Neural crest cell (in vitro differentiated cells): ENCODE measurements around the gene PLCL1. TPM values are rescaled to one million over a fixed set of nuclear protein-coding genes. Genes with fewer than 3 reads are reported as not detected.

Experiments
- DNase-seq: peaks from one replicate; pipeline ENCODE4 v3.0.0; 2021; ENCODE audit warnings: low read depth, mixed read lengths, low spot score
- H3K27ac Mint-ChIP-seq: one replicate; pipeline ENCODE4 v1.8.0; 2021; ENCODE audit warnings: mild to moderate bottlenecking, mixed read lengths; ENCODE audit not compliant: unreplicated experiment
- H3K27me3 Mint-ChIP-seq: 2 replicates; pipeline ENCODE4 v1.8.0; 2021; ENCODE audit warnings: low read depth, mild to moderate bottlenecking, mixed read lengths
- H3K36me3 Mint-ChIP-seq: 2 replicates; pipeline ENCODE4 v1.8.0; 2021; ENCODE audit warnings: low read depth, mild to moderate bottlenecking, mixed read lengths
- H3K4me1 Mint-ChIP-seq: 2 replicates; pipeline ENCODE4 v1.8.0; 2021; ENCODE audit warnings: mixed read lengths
- H3K4me3 Mint-ChIP-seq: one replicate; pipeline ENCODE4 v1.8.0; 2021; ENCODE audit warnings: mild to moderate bottlenecking, mixed read lengths
- H3K9me3 Mint-ChIP-seq: 2 replicates; pipeline ENCODE4 v1.8.0; 2021; ENCODE audit warnings: mixed read lengths
- total RNA-seq: library from RNA; stranded (reverse); gene quantifications from 2 replicates; pipeline ENCODE4 v1.2.1, GENCODE V29; 2021
- TF ChIP-seq, protein P1 (sequence below): fragments of 200-600 bp; sonication (generic); conservative IDR thresholded peaks from 2 replicates; pipeline ENCODE4 v1.5.0; 2021; ENCODE audit warnings: antibody characterized with exemption, mild to moderate bottlenecking

Gene PLCL1
- total RNA-seq, 1 donor from 2014 or later, result 0.72 TPM

DNA sequence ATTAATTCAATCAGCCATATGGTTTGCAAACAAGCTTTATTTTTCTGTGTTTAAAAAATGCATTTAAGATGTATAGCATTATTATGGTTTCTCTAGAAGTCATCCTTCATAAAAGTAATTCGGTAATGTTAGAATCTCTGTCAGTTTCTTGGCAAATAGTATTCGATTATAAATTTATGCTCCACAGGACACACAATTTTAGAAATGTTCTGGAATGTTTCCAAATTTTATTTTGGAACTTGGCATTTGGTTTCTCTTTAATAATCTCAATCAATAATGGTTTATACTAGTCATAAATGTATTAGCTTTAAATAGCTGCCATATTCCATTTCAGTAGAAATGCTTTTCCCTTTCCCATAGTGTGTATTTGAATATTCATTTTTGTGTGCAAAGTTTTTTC lies 156.4 kb downstream of the PLCL1 start:
- Mint-ChIP-seq H3K27ac (no peak overlapping the region), H3K4me1 (no peaks in the 10 kb centered on the region), H3K27me3 (no peaks in the 10 kb centered on the region), H3K4me3 (no peak overlapping the region), H3K36me3 (peaks cover 6% of the 10 kb centered on the region), H3K9me3 (no peaks in the 10 kb centered on the region)
- TF ChIP-seq, protein P1, sequence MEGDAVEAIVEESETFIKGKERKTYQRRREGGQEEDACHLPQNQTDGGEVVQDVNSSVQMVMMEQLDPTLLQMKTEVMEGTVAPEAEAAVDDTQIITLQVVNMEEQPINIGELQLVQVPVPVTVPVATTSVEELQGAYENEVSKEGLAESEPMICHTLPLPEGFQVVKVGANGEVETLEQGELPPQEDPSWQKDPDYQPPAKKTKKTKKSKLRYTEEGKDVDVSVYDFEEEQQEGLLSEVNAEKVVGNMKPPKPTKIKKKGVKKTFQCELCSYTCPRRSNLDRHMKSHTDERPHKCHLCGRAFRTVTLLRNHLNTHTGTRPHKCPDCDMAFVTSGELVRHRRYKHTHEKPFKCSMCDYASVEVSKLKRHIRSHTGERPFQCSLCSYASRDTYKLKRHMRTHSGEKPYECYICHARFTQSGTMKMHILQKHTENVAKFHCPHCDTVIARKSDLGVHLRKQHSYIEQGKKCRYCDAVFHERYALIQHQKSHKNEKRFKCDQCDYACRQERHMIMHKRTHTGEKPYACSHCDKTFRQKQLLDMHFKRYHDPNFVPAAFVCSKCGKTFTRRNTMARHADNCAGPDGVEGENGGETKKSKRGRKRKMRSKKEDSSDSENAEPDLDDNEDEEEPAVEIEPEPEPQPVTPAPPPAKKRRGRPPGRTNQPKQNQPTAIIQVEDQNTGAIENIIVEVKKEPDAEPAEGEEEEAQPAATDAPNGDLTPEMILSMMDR, result no peak
- no peak for DNase-seq

DNA sequence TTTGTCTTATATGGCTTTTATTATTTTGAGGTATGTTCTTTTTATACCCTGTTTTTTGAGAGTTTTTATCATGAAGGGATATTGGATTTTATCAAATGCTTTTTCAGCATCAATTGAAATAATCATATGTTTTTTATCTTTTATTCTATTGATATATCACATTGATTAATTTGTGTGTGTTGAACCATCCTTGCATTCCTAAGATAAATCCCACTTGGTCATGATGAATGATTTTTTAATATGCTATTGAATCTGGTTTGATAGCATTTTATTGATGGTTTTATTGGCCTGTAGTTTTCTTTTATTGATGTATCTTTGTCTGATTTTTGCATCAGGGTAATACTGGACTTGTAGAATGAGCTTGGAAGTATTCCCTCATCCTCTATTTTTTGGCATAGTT lies 160.3 kb downstream of the PLCL1 start:
- Mint-ChIP-seq H3K4me3 (no peak overlapping the region), H3K27ac (no peak overlapping the region), H3K9me3 (no peaks in the 10 kb centered on the region), H3K36me3 (peaks cover 6% of the 10 kb centered on the region), H3K4me1 (no peaks in the 10 kb centered on the region), H3K27me3 (no peaks in the 10 kb centered on the region)
- TF ChIP-seq, protein P1, result no peak
- DNase-seq, result no peak

DNA sequence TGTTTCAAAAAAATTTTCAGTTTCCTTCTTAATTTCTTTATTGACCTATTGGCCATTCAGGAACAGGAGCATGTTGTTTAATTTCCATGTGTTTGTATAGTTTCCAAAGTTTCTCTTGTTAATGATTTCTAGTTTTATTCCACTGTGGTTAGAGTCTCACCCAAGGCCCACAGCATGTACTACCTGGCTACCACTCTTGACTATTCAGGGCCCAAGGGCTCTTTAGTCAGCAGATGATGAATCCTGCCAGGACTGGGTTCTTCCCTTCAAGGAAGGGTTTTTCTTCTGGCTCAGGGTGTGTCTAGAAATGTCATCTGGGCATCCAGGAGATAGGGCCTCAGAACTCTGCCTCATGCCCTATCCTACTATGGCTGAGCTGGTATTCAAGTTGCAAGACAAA lies 161.4 kb downstream of the PLCL1 start:
- Mint-ChIP-seq H3K4me3 (no peak overlapping the region), H3K36me3 (peaks cover 6% of the 10 kb centered on the region), H3K4me1 (no peaks in the 10 kb centered on the region), H3K27me3 (no peaks in the 10 kb centered on the region), H3K9me3 (no peaks in the 10 kb centered on the region), H3K27ac (no peak overlapping the region)
- TF ChIP-seq, protein P1, result no peak
- DNase-seq, result no peak

GRCh38 chr2:197969391-197969893 lies 165.0 kb downstream of the PLCL1 start:
- Mint-ChIP-seq H3K4me1 (no peaks in the 10 kb centered on the region), H3K27me3 (no peaks in the 10 kb centered on the region), H3K36me3 (peaks cover 6% of the 10 kb centered on the region), H3K9me3 (no peaks in the 10 kb centered on the region), H3K27ac (no peak overlapping the region), H3K4me3 (no peak overlapping the region)
- DNase-seq, result no peak
- TF ChIP-seq, protein P1, result no peak

- TF ChIP-seq, protein P1, result no peak
- DNase-seq, result no peak
- no peak overlapping the region for H3K4me3 Mint-ChIP-seq
- H3K36me3 Mint-ChIP-seq, result no peaks in the 10 kb centered on the region
- H3K27ac Mint-ChIP-seq, result no peak overlapping the region
- H3K27me3 Mint-ChIP-seq, result no peaks in the 10 kb centered on the region
- H3K9me3 Mint-ChIP-seq, result no peaks in the 10 kb centered on the region
- no peaks in the 10 kb centered on the region for H3K4me1 Mint-ChIP-seq
Measured at GRCh38 chr2:197972061-197972460, 167.7 kb downstream of the PLCL1 start.

DNA sequence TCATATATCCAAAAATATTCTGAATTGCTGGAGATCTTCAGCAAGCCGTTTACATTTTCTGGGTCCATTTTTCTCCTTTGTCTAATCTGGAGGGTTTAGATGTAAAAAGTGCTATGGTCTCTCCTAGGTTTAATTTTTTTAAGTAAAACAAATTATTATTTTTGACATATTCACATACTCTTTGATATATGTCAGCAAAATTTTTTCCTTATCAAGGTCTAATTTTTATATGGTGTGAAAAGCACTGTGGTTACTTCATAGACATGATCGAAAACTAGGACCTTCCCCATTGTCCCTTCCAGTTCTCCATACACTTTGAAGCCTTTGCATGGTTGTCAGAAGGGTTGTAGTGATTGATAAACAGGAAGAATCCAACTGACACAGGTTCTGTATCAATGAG lies 168.2 kb downstream of the PLCL1 start:
- no peak for DNase-seq
- TF ChIP-seq, protein P1, result no peak
- no peak overlapping the region for H3K27ac Mint-ChIP-seq

More for the DNA sequence above, 168.2 kb downstream of the PLCL1 start:
- Mint-ChIP-seq H3K4me3 (no peak overlapping the region), H3K36me3 (no peaks in the 10 kb centered on the region), H3K9me3 (no peaks in the 10 kb centered on the region), H3K27me3 (no peaks in the 10 kb centered on the region), H3K4me1 (no peaks in the 10 kb centered on the region)
